Neural progenitor cell (in vitro differentiated cells): ENCODE measurements around the gene ZCWPW2.

ENCODE experiments used
- EZH2 ChIP-seq: fragments of 200-600 bp; sonication (generic); IDR thresholded peaks from 2 replicates; pipeline ENCODE4 v1.6.1; 2017; ENCODE audit warnings: antibody characterized with exemption, mild to moderate bottlenecking, moderate library complexity
- EZH2phosphoT487 ChIP-seq: fragments of 200-600 bp; sonication (generic); IDR thresholded peaks from 2 replicates; pipeline ENCODE4 v1.6.1; 2017; ENCODE audit warnings: antibody characterized with exemption
- TF ChIP-seq, protein P1 (sequence below): fragments of 200-600 bp; sonication (generic); IDR thresholded peaks from 2 replicates; pipeline ENCODE4 v1.5.1; 2017; ENCODE audit warnings: antibody characterized with exemption, mild to moderate bottlenecking

DNA sequence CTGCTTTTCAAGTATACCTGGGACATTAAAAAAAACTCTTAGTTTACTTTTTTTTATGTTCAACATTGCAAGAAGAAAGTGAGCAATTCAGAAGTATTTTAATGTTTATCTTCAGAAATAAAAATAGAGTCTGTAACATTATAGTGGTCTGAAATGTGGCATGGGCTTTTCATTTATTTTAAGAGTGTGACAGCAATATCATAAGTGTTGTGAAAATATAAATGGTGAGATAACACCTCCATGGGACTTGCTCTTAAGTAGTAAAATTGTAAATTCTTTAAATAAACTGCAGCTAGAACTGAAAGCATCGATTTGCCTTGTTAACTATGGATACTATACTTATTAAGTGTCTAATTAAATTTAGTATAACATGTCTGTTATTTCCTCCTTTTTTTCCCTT is 48.8 kb upstream of the ZCWPW2 start:
- TF ChIP-seq, protein P1, sequence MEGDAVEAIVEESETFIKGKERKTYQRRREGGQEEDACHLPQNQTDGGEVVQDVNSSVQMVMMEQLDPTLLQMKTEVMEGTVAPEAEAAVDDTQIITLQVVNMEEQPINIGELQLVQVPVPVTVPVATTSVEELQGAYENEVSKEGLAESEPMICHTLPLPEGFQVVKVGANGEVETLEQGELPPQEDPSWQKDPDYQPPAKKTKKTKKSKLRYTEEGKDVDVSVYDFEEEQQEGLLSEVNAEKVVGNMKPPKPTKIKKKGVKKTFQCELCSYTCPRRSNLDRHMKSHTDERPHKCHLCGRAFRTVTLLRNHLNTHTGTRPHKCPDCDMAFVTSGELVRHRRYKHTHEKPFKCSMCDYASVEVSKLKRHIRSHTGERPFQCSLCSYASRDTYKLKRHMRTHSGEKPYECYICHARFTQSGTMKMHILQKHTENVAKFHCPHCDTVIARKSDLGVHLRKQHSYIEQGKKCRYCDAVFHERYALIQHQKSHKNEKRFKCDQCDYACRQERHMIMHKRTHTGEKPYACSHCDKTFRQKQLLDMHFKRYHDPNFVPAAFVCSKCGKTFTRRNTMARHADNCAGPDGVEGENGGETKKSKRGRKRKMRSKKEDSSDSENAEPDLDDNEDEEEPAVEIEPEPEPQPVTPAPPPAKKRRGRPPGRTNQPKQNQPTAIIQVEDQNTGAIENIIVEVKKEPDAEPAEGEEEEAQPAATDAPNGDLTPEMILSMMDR: no peak
- no peak for TF ChIP-seq EZH2phosphoT487
- no peak for TF ChIP-seq EZH2
